ENCODE data around the gene EDEM1.

DNA sequence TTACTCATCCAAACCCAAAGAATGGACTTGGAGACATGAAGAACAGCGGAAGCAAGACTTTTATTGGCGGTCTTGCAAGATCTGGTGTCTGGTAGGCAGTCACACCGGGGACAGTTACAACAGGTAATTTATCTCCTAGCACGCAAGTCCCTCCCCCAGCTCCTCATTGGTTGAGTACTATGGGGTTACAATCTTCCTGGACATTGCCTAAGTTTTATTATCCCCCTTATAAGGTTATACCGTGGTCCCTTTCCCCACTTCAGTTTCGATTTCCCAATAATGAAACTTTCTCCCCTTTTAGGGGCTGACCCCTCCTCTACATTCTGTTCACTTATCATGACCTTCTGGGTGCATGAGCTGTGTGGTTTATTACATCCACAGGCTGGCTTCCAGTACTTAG lies 46.7 kb upstream of the EDEM1 start:
- no peak for TF ChIP-seq CTCF (IDR thresholded peaks at IDR 0.05)
- no peak for TF ChIP-seq POLR2A (IDR thresholded peaks at IDR 0.05)

Data from right lobe of liver (tissue), 4 donors.